ENCODE measurements around the gene KCNC3.

KCNC3 gene

GRCh38 chr19:50371914-50372475, 42.8 kb upstream of the KCNC3 start:
- no peak for DNase-seq (ENCODE audit: low read depth)
- no peak overlapping the region for H3K4me3 ChIP-seq (replicated peaks; ENCODE audit: low read depth, low read length)
- no peak for TF ChIP-seq CTCF (IDR thresholded peaks at IDR 0.05; ENCODE audit: low read length, missing control alignments)

GRCh38 chr19:50368649-50369570, 39.7 kb upstream of the KCNC3 start:
- TF ChIP-seq CTCF (IDR thresholded peaks at IDR 0.05; ENCODE audit: low read length, missing control alignments), result peak; percentile 75
- peak; percentile 92 for DNase-seq (ENCODE audit: low read depth)

GRCh38 chr19:50365434-50366306, 36.5 kb upstream of the KCNC3 start, which contains the start of gene NAPSA:
TSS of gene NAPSA (minus strand) at chr19:50365639. CDS start at chr19:50365621, 18 bp downstream.
- TF ChIP-seq CTCF (IDR thresholded peaks at IDR 0.05; ENCODE audit: low read length, missing control alignments), result no peak
- no peak within 1 kb of the TSS for H3K4me3 ChIP-seq (replicated peaks; ENCODE audit: low read depth, low read length)
- no peak for DNase-seq (ENCODE audit: low read depth)

More at GRCh38 chr19:50368649-50369570, 39.7 kb upstream of the KCNC3 start:
- H3K4me3 ChIP-seq (replicated peaks; ENCODE audit: low read depth, low read length), result peak overlapping the region; percentile 76

GRCh38 chr19:50362656-50363424, 33.7 kb upstream of the KCNC3 start:
- no peak for DNase-seq (ENCODE audit: low read depth)
- no peak overlapping the region for H3K4me3 ChIP-seq (replicated peaks; ENCODE audit: low read depth, low read length)
- no peak for TF ChIP-seq CTCF (IDR thresholded peaks at IDR 0.05; ENCODE audit: low read length, missing control alignments)

- TF ChIP-seq CTCF (IDR thresholded peaks at IDR 0.05; ENCODE audit: low read length, missing control alignments), result no peak
- DNase-seq (ENCODE audit: low read depth), result no peak
- no peak overlapping the region for H3K4me3 ChIP-seq (replicated peaks; ENCODE audit: low read depth, low read length)
Observed at GRCh38 chr19:50362030-50362412, 32.8 kb upstream of the KCNC3 start.
